Activated effector memory CD4-positive, alpha-beta T cell treated with anti-CD3 and anti-CD28 coated beads, Interleukin-2, amount 50 U/mL, for 16 hours (primary cell): ENCODE data around the gene DDRGK1.

Experiments used
- DNase-seq: peaks from one replicate; pipeline ENCODE4 v3.0.0-alpha.2; 2020

DDRGK1 gene

DNA sequence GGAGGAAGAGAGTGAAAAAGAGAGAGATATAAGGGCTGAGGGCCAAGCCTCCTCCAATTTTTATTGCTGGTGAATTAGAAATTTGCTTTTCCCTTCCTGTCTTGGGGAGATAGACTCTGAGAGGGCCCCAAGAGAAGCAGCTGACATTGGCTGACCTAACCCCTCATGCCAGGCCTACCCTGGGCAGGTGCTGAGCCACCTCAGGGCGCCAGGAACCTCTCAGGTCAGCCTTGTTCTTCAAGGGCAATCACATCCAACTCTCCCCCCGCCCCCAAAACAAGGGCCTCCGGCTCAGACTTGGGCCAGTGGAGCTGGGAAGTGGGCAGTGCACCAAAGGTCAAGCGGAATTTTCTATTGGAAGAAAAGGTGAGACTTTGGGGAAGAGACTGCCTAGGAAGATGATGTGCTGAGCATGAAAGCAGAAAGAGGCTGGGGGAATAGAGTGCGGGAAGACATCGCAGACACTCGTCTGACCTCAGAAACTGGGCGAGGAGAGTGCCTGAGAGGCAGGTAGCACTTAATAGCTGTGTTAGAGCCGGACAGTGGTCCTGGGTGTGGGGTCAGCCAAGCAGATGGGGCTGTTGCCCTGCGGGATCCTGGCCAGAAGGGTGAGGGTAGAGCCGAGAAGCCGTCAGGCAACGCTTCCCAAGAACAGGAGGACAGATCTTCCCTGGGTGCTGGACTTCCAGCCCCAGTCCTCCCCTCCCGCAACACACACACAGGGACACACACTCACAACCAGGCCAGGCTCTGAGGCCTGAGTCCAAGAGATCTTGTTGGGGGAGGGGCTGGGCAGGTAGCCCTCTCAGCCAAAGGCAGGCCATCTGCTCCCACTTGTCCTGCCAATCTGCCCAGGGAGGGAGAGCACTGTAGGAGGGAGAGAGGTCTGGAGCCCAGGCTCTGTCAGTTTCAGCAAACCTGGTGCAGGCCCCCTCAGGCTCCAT lies 41.1 kb downstream of the DDRGK1 start:
- no peak for DNase-seq

DNA sequence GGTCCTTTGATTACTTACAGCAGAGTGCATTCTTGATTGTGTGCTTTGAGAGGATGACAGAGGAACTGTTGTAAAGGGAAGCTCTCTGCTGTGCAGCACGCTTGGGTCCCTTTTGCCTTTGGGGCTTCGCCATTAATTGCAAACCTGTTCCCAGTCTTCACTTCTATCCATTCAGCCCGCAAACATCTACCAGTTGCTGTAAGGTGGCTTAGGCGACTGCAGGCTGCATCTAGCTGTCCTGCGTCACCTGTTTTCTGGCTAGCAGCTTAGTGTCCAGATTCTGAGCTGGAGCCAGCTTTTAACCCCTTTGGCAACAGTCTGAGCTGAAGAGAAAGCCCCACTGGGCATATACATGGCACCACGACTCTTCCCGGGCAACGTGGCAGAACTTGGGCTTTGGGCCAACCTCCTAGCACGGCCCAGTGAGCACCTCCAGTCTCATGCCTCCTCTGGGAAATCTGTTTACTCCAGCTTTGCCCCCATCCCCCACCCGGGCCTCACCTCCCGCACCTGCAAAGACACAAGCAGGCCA lies 42.3 kb downstream of the DDRGK1 start:
- DNase-seq: no peak

DNA sequence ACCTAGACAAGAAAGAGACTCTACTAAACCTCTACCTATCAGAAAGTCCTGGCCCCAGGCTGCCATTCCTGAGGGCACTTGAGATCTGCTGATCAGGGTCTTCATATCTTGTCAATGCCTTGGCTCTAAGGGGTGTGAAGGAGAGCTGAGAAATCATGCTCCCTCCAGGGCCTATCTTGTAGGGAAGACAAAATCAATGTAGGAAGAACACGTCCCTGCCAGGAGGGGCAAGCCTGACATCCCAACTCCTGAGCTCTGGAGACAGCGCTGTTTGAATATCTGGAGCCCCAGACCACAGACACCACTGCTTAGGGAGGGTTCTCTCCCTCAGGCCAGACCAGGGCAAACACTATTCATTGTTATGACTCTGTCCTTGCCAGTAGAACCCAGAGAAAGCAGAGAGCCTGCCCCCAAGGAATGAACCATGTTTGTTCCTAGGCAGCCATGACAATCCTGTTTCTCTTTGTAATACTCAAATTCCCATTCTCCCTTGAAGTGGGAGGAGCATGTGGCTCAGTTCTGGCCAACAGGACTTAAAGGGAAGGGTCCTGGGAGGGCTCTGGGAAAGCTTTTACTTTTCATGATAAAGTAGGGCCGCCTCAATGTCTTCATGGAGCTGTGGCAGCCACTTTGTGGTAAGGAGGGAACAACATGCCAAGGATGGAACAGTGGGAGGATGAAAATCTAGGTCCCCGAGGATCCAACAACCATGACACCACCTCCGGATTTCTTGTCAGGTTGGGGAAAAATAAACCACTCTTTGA lies 43.0 kb downstream of the DDRGK1 start:
- peak; percentile 19 for DNase-seq

DNA sequence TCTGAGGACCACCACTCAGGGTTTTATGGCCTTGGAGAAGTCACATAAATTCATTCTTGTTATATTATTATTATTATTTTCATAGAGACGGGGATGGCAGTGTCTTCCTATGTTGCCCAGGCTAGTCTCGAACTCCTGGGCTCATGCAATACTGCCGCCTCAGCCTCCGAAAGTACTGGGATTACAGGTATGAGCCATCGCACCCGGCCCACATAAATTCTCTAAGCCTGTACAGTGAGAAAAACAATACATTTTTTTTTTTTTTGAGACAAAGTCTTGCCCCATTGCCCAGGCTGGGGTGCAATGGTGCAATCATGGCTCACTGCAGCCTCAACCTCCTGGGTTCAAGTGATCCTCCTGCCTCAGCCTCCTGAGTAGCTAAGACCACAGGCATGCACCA lies 44.1 kb downstream of the DDRGK1 start:
- DNase-seq: no peak

DNA sequence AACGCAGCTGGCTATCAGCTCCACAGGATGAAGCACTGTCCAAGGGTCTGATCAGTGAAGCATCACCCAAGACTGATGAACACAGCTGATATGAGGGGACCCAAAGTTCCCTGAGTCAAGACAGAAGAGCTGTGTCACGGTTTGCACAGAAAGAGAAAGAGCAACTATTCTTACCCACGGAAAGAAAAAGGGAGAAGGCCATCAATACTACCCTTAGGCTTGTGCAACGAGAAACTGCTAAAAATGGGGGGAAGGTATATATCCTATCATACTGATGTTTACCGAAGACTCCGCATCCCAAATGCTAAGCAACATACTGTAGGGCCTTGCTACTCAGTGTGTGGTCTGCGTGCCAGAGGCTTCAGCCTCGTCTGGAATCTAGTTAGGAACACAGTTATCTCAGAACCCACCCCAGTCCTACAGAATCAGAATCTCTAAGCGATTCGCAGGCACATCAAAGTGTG lies 45.5 kb downstream of the DDRGK1 start:
- DNase-seq: peak; percentile 61

DNA sequence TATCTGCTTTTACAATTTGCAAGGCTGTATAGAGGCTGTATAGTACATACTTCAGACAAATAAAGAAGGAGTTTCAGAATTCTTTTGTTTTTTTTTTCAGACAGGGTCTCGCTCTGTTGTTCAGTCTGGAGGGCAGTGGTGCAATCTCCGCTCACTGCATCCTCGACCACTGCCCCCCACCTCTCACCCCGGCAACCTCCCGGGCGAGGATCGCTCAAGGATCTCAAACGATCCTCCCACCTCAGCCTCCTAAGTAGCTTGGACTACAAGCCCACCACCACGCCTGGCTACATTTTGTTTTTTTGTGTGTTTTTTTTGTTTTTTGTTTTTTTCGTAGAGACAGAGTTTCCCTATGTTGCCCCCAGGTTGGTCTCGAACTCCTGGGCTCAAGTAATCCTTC lies 46.7 kb downstream of the DDRGK1 start:
- DNase-seq: peak; percentile 50

DNA sequence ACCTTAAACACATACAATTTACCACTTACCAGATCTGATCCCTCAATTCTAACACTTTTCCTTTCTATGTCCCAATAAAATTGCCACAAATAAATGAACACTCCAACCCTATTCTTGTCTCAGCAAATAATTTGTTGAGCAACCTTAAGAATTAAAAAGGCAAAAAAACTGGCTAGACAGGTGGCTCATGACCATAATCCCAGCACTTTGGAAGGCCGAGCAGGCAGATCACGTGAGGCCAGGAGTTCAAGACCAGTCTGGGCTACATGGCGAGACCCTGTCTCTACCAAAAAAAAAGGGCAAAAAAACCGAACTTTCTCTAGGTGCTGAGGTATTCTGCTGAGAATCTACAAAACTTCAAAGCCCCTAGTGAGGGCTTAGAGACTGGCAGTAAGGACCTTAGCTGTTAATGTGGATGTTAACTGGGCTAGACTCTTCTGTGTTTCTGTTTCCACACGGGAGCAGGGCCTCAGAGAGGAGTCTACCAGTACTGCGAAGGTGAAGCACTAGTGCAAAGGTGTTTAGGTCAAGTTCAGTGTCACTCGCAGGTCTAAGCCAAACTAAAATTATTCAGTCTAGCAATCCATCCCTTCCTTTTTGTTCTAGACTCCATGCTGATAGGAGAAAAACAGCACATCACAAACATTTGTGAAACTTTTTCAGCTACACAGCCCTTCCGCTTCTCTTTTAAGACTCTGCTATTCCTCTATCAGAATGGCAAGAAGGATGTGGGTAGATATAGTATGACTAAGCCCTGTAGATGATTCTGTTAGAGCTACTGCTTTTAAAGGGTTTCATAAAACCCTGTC lies 47.5 kb downstream of the DDRGK1 start:
- peak; percentile 60 for DNase-seq

DNA sequence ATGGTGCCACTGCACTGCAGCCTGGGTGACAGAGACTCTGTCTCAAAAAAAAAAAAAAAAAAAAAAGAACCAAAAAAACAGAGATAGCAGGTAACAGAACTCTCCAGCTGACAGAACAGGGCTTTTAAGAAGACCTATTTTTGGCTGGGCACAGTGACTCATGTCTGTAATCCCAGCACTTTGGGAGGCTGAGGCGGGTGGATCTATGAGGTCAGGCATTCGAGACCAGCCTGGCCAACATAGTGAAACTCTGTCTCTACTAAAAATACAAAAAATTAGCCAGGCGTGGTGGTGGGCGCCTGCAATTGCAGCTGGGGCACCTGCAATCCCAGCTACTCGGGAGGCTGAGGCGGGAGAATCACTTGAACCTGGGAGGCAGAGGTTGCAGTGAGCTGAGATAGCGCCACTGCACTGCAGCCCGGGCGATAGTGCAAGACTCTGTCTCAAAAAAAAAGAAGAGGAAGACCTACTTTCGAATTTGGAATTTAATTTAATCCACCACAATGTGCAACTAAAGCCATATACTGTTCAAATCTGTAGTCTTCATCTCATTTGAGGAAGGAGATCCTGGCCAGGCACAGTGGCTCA lies 52.3 kb downstream of the DDRGK1 start:
- peak; percentile 37 for DNase-seq

DNA sequence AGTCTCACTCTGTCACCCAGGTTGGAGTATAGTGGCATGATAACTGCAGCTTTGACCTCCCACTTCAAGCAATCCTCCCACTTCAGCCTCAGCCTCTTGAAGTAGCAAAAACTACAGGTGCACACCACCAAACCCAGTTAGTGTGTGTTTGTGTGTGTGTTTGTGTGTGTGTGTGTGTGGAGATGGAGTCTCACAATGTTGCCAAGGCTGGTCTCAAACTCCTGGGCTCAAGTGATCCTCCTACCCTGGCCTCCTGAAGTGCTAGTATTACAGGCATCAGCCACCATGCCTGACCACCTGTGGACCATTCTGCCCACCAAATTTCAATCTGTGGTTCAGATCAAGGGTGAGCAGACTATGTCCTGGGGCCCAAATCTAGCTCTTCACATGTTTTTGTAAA lies 53.6 kb downstream of the DDRGK1 start:
- peak; percentile 27 for DNase-seq

DNA sequence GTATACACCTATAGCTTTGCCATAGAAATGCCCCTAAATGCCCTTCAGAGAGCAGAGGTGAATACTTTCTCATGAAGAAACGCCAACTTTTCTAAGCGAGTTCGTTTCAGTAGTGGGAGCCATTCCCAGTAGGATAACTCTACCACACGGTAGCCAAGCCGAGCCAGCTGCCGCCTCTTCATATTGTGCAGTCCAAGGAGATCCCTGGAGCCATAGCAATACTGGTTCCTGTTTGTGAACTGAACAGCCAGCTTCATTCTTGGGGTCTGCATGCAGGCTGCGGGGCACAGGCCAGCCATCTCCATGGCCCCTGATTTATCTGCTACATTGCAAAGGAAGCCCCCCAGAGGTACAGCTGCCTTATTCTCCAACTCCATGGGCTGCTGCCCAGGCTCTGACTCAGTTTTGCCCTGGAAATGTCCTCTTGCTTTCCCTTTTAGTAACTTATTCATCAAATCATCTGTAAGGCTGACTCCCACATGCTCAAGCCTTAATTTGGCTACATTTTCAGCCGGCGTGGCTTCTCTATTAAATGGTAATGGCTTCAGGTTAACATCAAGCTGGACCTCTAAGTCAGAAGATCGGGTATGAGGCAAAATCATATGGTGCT lies 57.6 kb downstream of the DDRGK1 start:
- peak; percentile 38 for DNase-seq

DNA sequence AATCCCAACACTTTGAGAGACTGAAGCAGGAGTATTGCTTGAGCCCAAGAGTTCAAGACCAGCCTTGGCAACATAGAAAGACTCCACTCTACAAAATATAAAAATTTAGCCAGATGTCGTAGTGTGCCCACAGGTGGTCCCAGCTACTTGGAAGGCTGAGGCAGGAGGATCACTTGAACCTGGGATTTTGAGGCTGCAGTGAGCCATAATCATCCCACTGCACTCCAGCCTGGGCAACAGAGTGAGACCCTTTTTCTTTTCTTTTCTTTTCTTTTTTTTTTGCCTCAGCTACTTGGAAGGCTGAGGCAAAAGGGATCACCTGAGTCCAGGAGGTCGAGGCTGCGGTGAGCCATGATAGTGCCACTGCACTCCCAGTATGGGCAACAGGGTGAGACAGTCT lies 62.7 kb downstream of the DDRGK1 start:
- DNase-seq: peak; percentile 12
